Calu3 (cell line): ENCODE measurements around the gene TNNT2. TPM values are rescaled to one million over a fixed set of nuclear protein-coding genes. Genes with fewer than 3 reads are reported as not detected.

Experiments
- BruUV-seq: library from RNA; stranded (reverse); fragments of 400-500 nt; replicated peaks from 2 replicates; lab custom pipeline; 2021; lab: Mats Ljungman, UMichigan
- CTCF ChIA-PET: fragments of 300-600 bp; sonication (Branson Sonifier 250); formaldehyde crosslinking; loops from one replicate; lab custom pipeline; 2022; ENCODE audit warnings: antibody characterized with exemption; lab: Charles Lee
- DNase-seq: peaks from one replicate; pipeline ENCODE4 v3.0.0; 2022
- H3K27ac Mint-ChIP-seq: one replicate; pipeline ENCODE4 v1.8.0; 2022; ENCODE audit warnings: mixed read lengths; ENCODE audit not compliant: unreplicated experiment
- H3K27me3 Mint-ChIP-seq: one replicate; pipeline ENCODE4 v1.8.0; 2022; ENCODE audit warnings: mixed read lengths; ENCODE audit not compliant: unreplicated experiment
- H3K36me3 Mint-ChIP-seq: one replicate; pipeline ENCODE4 v1.8.0; 2022; ENCODE audit warnings: mild to moderate bottlenecking, moderate library complexity, mixed read lengths; ENCODE audit not compliant: insufficient read depth, unreplicated experiment
- H3K4me1 Mint-ChIP-seq: one replicate; pipeline ENCODE4 v1.8.0; 2022; ENCODE audit warnings: mild to moderate bottlenecking, low read depth, mixed read lengths; ENCODE audit not compliant: unreplicated experiment
- H3K4me3 Mint-ChIP-seq: one replicate; pipeline ENCODE4 v1.8.0; 2022; ENCODE audit warnings: mild to moderate bottlenecking, low read depth, moderate library complexity, mixed read lengths; ENCODE audit not compliant: unreplicated experiment
- H3K9me3 Mint-ChIP-seq: one replicate; pipeline ENCODE4 v1.8.0; 2022; ENCODE audit warnings: low read depth, mixed read lengths; ENCODE audit not compliant: unreplicated experiment
- CTCF ChIP-seq: fragments of 200-600 bp; IDR thresholded peaks from one replicate; pipeline ENCODE4 v1.8.0; 2022; ENCODE audit warnings: antibody characterized with exemption; ENCODE audit not compliant: unreplicated experiment
- intact Hi-C: fragments of 100-400 bp; cut with micrococcal nuclease; formaldehyde crosslinking; loops from one replicate; pipeline ENCODE4 v1.10.0; 2022; ENCODE audit not compliant: unreplicated experiment
- total RNA-seq: library from RNA; stranded (reverse); gene quantifications from 2 replicates; pipeline ENCODE4 v1.2.3, GENCODE V29; 2022

The TNNT2 gene
- total RNA-seq, 1 experiment from 2014 or later = 1.4 TPM

- peaks cover 34% of the 10 kb centered on the region for H3K4me1 Mint-ChIP-seq
- BruUV-seq = TSS peak; percentile 38
- TF ChIP-seq CTCF = no peak
- H3K9me3 Mint-ChIP-seq = no peaks in the 10 kb centered on the region
- H3K36me3 Mint-ChIP-seq = peaks cover 67% of the 10 kb centered on the region
- CTCF ChIA-PET = interaction anchor here (0.6 to 1.6 kb wide), 2 partner anchors 14 to 19 kb away, joined by 4 to 7 read pairs; no protein-coding TSS in a partner anchor
- peak overlapping the region; percentile 81 for H3K27ac Mint-ChIP-seq
- peak; percentile 93 for DNase-seq
- H3K27me3 Mint-ChIP-seq = no peaks in the 10 kb centered on the region
- intact Hi-C loops = no loop called here
- H3K4me3 Mint-ChIP-seq = peak overlapping the region; percentile 87
These were observed 22.1 kb upstream of the TNNT2 start for GRCh38 chr1:201399352-201400126.

GRCh38 chr1:201399018-201399351 is 21.5 kb upstream of the TNNT2 start, which contains the start of gene LAD1:
TSS of gene LAD1 (minus strand) at chr1:201399324. CDS start at chr1:201399306, 18 bp downstream.
- CTCF ChIA-PET = interaction anchor here (1.6 kb wide), 1 partner anchor 13 kb away, joined by 7 read pairs; no protein-coding TSS in a partner anchor
- DNase-seq = no peak
- Mint-ChIP-seq H3K4me3 (peak within 1 kb of the TSS; percentile 87), H3K27me3 (no peaks in the 10 kb centered on the region), H3K36me3 (peaks cover 69% of the 10 kb centered on the region), H3K27ac (peak within 1 kb of the TSS; percentile 84), H3K9me3 (no peaks in the 10 kb centered on the region), H3K4me1 (peaks cover 40% of the 10 kb centered on the region)
- no TSS peak for BruUV-seq
- no peak for TF ChIP-seq CTCF
- intact Hi-C loops = no loop called here

GRCh38 chr1:201397675-201398074 is 20.2 kb upstream of the TNNT2 start:
- no peak for DNase-seq
- no peak for TF ChIP-seq CTCF
- CTCF ChIA-PET = interaction anchor here (1.1 to 2.5 kb wide), 3 partner anchors 38 to 85 kb away, joined by 3 to 8 read pairs (median 5); no protein-coding TSS in a partner anchor
- intact Hi-C loops = loop anchor here (1.0 kb wide), 1 partner anchor 9 kb away; no protein-coding TSS in a partner anchor
- BruUV-seq = no TSS peak
- H3K9me3 Mint-ChIP-seq = no peaks in the 10 kb centered on the region
- peaks cover 82% of the 10 kb centered on the region for H3K36me3 Mint-ChIP-seq
- H3K4me1 Mint-ChIP-seq = peaks cover 53% of the 10 kb centered on the region
- H3K27ac Mint-ChIP-seq = peak overlapping the region; percentile 84
- H3K4me3 Mint-ChIP-seq = peak overlapping the region; percentile 87
- no peaks in the 10 kb centered on the region for H3K27me3 Mint-ChIP-seq

GRCh38 chr1:201396861-201397464 is 19.5 kb upstream of the TNNT2 start:
- H3K36me3 Mint-ChIP-seq = peaks cover 88% of the 10 kb centered on the region
- H3K9me3 Mint-ChIP-seq = no peaks in the 10 kb centered on the region
- H3K4me3 Mint-ChIP-seq = peak overlapping the region; percentile 87
- intact Hi-C loops = loop anchor here (1.0 kb wide), 1 partner anchor 9 kb away; no protein-coding TSS in a partner anchor
- CTCF ChIA-PET = interaction anchor here (0.9 to 2.5 kb wide), 5 partner anchors 9 to 86 kb away, joined by 3 to 8 read pairs (median 5); no protein-coding TSS in a partner anchor
- H3K27me3 Mint-ChIP-seq = no peaks in the 10 kb centered on the region
- no TSS peak for BruUV-seq
- DNase-seq = peak; percentile 91
- H3K27ac Mint-ChIP-seq = peak overlapping the region; percentile 84
- peaks cover 60% of the 10 kb centered on the region for H3K4me1 Mint-ChIP-seq
- TF ChIP-seq CTCF = no peak
